ENCODE measurements around the gene ZNF143.
"Not testable (repeated sequence)": the region's sequence is repeated elsewhere in the genome, so short reads cannot be mapped to it uniquely, and the experiment has no call there.

The ZNF143 gene

DNA sequence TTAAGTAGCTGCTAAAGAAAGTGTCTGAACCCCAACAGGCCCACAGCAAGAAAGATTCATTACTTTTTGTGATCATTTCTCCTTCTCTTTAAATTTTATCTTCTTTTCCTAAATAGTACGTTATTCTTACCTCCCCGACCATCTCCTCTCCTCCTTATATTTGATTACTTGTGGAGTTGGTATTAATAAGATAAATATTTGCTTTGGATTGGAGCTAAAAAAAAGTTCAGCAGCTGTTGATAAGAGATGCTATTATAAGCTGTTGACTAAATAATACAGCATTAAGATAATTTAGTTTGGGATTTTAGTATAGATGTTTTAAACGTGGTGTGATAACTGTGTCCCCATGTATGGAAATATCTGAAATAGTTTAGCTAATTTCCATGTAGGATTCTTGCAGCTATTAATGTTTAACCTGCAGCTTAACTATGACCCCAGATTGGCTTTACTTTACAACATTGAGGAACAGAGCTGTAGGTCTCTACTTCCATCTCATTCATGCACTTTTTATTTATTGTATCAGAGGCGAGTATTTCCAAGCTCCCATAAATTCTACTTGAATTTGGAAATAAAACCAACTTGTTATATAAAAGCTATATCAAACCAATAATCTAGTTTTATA is 37.8 kb downstream of the ZNF143 start:
- DNase-seq, result no peak

- peak; percentile 80 for DNase-seq
These were observed 45.9 kb downstream of the ZNF143 start for GRCh38 chr11:9506489-9507276.

DNA sequence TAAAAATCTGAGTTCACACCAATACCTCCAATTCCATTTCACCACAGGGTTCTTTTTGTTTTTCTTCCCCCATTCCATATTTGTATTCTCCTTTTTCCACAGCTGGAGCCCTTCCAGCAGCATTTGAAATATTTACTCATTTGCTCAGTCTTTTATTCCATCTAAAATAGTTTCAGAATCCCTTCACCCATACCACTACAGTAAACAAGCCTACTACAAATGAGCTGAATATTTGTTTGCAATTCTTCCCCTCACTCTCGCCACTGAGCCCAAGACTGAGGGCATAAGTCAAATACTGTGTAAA is 46.4 kb downstream of the ZNF143 start:
- DNase-seq, result no peak

DNA sequence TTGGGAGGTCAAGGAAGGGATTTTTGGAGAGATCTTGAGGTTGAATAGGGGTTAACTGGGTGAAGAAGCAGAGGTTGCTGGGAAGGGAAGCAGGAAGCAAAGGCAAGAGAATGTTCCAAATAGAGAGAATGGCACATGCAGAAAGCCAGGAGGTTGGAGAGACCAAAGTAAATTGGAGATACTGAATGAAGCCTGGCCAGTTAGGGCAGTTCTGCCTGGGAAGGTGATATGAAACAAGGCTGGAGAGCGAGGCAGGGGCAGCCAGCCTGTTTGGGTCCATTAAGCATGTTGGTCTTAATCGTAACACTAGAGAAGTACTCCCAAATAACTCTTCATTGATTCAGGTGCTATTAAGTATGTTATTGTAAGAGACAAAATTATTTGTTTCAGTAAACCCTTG is 48.2 kb downstream of the ZNF143 start:
- DNase-seq, result no peak

- DNase-seq, result no peak
These were observed 51.7 kb downstream of the ZNF143 start for GRCh38 chr11:9512370-9513019.

GRCh38 chr11:9514576-9514975 is 53.8 kb downstream of the ZNF143 start:
- DNase-seq, result not testable (repeated sequence)

DNA sequence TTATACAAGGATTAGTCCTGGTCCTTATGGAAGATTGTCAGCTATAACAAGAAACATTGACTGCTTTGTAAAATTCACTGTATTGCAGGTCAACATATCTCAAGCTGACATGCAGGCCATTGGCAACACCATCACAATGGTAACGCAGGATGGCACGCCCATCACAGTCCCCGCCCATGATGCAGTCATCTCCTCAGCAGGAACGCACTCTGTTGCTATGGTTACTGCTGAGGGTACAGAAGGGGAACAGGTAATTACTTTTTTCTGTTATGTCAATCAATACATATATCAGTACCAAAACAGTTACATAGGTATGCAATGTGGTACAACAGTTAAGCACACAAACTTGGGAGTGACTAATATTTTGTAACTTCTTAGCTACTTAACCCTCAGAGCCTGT is 55.3 kb downstream of the ZNF143 start:
- DNase-seq, result peak; percentile 20

- no peak for DNase-seq
These were observed 58.1 kb downstream of the ZNF143 start for GRCh38 chr11:9518835-9519410.

GRCh38 chr11:9524001-9524400 is 63.2 kb downstream of the ZNF143 start:
- DNase-seq, result no peak

DNA sequence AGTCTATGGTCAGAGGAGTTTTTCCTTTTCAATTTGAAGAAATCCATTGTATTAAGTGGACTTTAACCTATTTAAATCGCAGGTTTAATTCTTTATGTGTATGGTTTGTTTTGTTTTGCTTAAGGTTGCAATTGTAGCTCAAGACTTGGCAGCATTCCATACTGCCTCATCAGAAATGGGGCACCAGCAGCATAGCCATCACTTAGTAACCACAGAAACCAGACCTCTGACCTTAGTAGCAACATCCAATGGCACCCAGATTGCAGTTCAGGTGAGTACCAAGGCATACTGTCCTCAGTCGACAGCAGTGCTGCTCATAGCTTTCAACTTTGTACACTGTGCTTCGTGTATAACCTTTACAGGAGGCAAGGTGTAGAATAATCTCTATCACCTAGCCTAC is 64.3 kb downstream of the ZNF143 start:
- DNase-seq, result no peak

- DNase-seq, result no peak
These were observed 66.8 kb downstream of the ZNF143 start for GRCh38 chr11:9527481-9528135.

- DNase-seq, result no peak
These were observed 67.3 kb downstream of the ZNF143 start for GRCh38 chr11:9528136-9528501.

DNA sequence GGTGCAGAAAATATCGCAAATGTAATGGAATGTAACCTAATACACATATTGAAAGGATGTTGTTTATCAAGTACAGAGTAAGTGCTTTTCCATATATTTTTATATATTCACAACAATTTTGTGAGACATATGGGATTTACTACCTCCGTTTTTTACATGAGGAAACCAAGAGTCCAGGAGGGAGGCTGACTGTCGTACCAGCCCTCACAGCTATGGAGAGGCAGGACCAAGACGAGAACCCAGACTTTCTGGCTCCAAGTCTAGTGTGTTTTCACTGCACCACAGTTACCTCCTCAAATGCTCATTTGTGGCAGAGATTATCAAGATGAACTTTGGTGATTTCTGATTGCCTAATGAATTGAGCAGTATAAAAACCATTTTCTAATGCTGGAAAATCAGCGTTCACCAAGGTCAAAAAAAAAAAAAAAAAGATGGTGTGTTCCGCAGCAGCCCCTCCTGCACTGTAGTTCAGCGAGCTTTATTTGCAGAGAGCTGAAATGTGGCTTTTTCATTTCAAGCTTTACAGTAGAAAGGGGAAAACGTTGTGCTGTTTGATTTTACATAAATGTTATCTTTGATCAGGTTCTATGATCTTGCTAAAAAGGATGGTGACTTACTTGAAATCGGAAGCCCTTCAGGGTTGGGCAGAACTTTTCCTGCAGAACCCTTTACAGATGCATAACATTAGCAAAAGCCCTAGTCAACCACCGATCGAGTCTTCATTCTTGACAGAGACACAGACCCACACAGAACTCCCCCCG is 67.9 kb downstream of the ZNF143 start:
- DNase-seq, result no peak

GRCh38 chr11:9529334-9529650 is 68.5 kb downstream of the ZNF143 start:
- no peak for DNase-seq

GRCh38 chr11:9530020-9530621 is 69.3 kb downstream of the ZNF143 start:
- no peak for DNase-seq

DNA sequence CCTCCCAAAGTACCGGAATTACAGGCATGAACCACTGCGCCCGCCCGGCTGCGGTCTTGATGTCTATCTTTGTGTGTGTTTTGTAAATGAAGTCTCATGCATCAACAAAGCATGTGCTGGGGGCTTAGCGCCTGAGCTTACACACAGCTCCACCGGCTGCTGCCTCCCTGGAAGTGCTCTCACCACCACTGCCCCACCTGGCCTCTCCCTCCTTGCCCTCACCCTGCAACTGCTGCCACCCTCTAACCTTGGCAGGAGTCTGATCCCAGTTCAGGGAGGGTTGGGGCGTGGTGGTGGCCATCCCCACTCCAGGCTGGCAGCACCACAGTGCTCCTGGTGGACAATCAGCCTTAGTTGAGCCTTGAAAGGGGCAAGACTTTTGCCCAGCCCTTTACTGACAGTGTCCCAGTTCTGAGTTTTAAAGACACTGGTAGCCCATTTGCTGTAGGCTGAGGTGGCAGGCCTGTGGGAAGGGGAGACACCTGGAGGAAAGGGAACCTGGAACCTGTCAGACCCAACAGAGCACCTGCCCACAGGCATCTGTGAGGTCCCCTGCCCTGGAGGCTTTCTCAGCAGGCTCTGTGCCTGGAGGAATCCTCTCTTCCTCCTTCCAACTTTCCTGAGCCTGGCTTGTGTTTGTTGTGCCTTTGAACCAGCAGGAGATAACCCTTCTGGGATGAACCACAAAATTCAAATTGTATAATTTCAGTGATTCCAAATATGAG is 70.3 kb downstream of the ZNF143 start:
- DNase-seq, result no peak

DNA sequence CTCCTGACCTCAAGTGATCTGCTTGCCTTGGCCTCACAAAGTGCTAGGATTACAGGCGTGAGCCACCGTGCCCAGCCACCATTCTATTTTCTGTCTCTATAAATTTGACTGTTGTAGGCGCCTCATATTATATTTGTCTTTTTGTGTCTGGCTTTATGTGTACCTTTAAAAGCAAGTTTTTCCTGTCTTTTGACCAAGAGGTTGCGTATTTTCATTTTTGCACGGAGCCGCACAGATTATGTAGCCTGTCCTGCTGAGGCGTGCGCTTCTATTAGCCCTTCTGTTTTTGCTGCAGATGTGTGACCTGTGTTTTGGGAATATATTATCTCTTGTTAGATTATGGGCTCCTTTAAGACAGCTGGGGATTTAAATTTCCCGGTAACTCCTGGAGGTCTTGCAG is 72.2 kb downstream of the ZNF143 start:
- DNase-seq, result no peak

- no peak for DNase-seq
These were observed 73.1 kb downstream of the ZNF143 start for GRCh38 chr11:9533736-9534473.

DNA sequence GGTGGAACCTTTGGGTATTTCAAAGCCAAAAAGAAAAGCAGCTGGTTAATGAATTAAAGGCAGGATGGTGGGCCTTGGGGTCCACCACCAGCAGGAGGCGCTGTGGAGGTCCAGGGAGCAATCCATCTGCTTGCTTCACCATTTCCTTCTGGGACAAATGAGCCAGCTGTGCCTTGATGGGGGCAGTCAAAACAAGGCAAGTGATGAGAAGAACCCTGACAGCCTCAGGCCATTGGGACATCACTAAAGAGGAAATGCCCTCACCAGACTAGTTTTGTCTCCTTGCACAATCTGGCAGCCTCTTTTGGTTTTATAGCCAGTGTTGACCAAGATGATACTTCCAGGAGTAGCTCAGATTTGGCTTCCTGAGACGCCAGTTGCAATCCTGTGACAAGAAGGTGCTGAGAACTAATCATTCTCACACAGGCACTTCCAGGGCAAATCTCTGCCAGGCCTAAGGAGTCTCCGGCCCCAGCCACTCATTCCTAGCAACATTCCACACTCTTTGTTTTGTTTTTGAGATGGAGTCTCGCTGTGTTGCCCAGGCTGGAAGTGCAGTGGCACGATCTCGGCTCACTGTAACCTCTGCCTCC is 74.5 kb downstream of the ZNF143 start:
- peak; percentile 81 for DNase-seq

DNA sequence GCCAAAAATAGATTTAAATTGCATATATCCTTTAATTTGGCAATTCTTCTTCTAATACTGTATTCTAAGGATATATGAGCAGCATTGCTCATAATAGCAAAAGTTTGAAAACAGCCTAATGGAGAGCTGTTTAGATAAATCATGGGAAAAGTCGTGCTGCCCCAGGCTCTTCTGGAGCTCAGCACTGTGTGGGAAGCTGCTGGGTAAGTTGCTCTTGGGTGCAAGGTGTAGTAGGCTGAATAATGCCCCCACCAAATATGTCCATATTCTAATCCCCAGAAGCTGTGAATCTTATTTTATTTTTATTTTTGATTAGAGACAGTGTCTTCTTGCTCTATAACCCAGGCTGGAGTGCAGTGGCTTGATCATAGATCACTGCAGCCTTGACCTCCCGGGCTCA is 77.7 kb downstream of the ZNF143 start:
- DNase-seq, result no peak

GRCh38 chr11:9549216-9549615 is 88.4 kb downstream of the ZNF143 start:
- DNase-seq, result not testable (repeated sequence)
